K562 (cell line): ENCODE data around the gene KRI1. TPM values are rescaled to one million over a fixed set of nuclear protein-coding genes. Genes with fewer than 3 reads are reported as not detected.
A peak's percentile ranks its signal among the peaks of the same experiment; 100 is the strongest.

Source experiments
- BHLHE40 ChIP-seq: IDR thresholded peaks from 2 replicates; pipeline ENCODE4 v1.6.1; 2011; ENCODE audit warnings: low read length, improper control_type of control experiment
- CCNT2 ChIP-seq: IDR thresholded peaks from 2 replicates; pipeline ENCODE4 v1.6.1; 2011; ENCODE audit warnings: borderline replicate concordance, low read depth, mild to moderate bottlenecking, moderate library complexity, mixed read lengths, low read length; ENCODE audit not compliant: insufficient read length; ENCODE audit errors: extremely low read depth
- HBP1 ChIP-seq: fragments of 450-650 bp; formaldehyde crosslinking; IDR thresholded peaks from 2 replicates; pipeline ENCODE4 v1.4.0; 2022; ENCODE audit warnings: missing genetic modification characterization
- HNRNPL ChIP-seq: fragments of 200-400 bp; formaldehyde crosslinking; IDR thresholded peaks from 2 replicates; pipeline ENCODE4 v1.6.1; 2017; ENCODE audit warnings: low read depth, mild to moderate bottlenecking, low read length
- KLF16 ChIP-seq: IDR thresholded peaks from 2 replicates; pipeline ENCODE4 v1.6.1; 2016; ENCODE audit warnings: antibody characterized with exemption
- MEF2A ChIP-seq: IDR thresholded peaks from 2 replicates; pipeline ENCODE4 v1.6.1; 2011; ENCODE audit warnings: low read depth, mild to moderate bottlenecking, low read length, moderate library complexity; ENCODE audit not compliant: control insufficient read depth
- MTA1 ChIP-seq: fragments of 450-650 bp; IDR thresholded peaks from 2 replicates; pipeline ENCODE4 v1.6.1; 2017; ENCODE audit warnings: borderline replicate concordance
- RBM34 ChIP-seq: fragments of 200-400 bp; formaldehyde crosslinking; IDR thresholded peaks from 2 replicates; pipeline ENCODE4 v1.6.1; 2018; ENCODE audit warnings: low read length, borderline replicate concordance; ENCODE audit not compliant: insufficient read depth
- TEAD2 ChIP-seq: fragments of 450-650 bp; IDR thresholded peaks from 2 replicates; pipeline ENCODE4 v1.6.1; 2016; ENCODE audit warnings: missing genetic modification characterization, control low read depth, missing compliant biosample characterization
- ZNF830 ChIP-seq: fragments of 250-450 bp; sonication (Bioruptor Pico); IDR thresholded peaks from 2 replicates; pipeline ENCODE4 v1.5.0; 2021; ENCODE audit warnings: mild to moderate bottlenecking
- polyA plus RNA-seq, 8 experiments: library from polyadenylated mRNA; depleted of rRNA in 4 of 8; stranded (reverse) in 5 of 8; unstranded in 3 of 8; fragments of >200 nt; fragmentation: Nextera tagmentation in 2 of 8; fragmentation: Illumina TruSeq in 1 of 8; extraction: Ambion mirVana in 2 of 8; extraction: Trizol in 1 of 8; gene quantifications; 2 replicates each; pipeline versions ENCODE4 v1.2.1 to v1.2.3, GENCODE V29; 2011 to 2014; ENCODE audit warnings: inconsistent platforms in 1 of 8, missing spikeins in 1 of 8
- total RNA-seq, 7 experiments: library from RNA; depleted of rRNA in 6 of 7; stranded (reverse); fragments of >200 nt in 6 of 7; fragmentation: Illumina TruSeq in 2 of 7; extraction: Trizol in 2 of 7; gene quantifications; 2 replicates each; pipeline versions ENCODE4 v1.2.1 to v1.2.3, GENCODE V29; 2011 to 2021; ENCODE audit warnings: low replicate concordance in 1 of 7
- TF ChIP-seq, protein P1 (sequence below): fragments of 450-650 bp; conservative IDR thresholded peaks from 2 replicates; pipeline ENCODE4 v1.6.1; 2016; ENCODE audit warnings: missing genetic modification characterization, low read depth, mild to moderate bottlenecking, missing compliant biosample characterization, moderate library complexity
- TF ChIP-seq, protein P2 (sequence below): fragments of 450-650 bp; IDR thresholded peaks from 2 replicates; pipeline ENCODE4 v1.6.1; 2014; ENCODE audit warnings: low read depth, mild to moderate bottlenecking, moderate library complexity, borderline replicate concordance
- TF ChIP-seq, protein P3 (sequence below): sonication (generic); formaldehyde crosslinking; IDR thresholded peaks from 2 replicates; pipeline ENCODE4 v1.8.1; 2023; ENCODE audit warnings: mild to moderate bottlenecking, missing genetic modification reagents
- TF ChIP-seq, protein P4 (sequence below): fragments of 150-350 bp; IDR thresholded peaks from 2 replicates; pipeline ENCODE4 v1.6.1; 2014; ENCODE audit warnings: low read depth, mild to moderate bottlenecking, low read length, borderline replicate concordance
- TF ChIP-seq, protein P5 (sequence below): IDR thresholded peaks from 2 replicates; pipeline ENCODE4 v1.6.1; 2014; ENCODE audit warnings: antibody characterized with exemption

KRI1 gene
- total and polyA plus RNA-seq, 9 of the 15 experiments (the other 6 are each of a cell fraction or from before 2014, with no cell fraction given), result 1.1 to 50.7 (median 24.7) TPM

- TF ChIP-seq, protein P1, sequence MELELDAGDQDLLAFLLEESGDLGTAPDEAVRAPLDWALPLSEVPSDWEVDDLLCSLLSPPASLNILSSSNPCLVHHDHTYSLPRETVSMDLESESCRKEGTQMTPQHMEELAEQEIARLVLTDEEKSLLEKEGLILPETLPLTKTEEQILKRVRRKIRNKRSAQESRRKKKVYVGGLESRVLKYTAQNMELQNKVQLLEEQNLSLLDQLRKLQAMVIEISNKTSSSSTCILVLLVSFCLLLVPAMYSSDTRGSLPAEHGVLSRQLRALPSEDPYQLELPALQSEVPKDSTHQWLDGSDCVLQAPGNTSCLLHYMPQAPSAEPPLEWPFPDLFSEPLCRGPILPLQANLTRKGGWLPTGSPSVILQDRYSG (tag), result no peak
- TF ChIP-seq RBM34, result no peak
- no peak for TF ChIP-seq KLF16
- TF ChIP-seq HNRNPL, result no peak
- TF ChIP-seq, protein P2, sequence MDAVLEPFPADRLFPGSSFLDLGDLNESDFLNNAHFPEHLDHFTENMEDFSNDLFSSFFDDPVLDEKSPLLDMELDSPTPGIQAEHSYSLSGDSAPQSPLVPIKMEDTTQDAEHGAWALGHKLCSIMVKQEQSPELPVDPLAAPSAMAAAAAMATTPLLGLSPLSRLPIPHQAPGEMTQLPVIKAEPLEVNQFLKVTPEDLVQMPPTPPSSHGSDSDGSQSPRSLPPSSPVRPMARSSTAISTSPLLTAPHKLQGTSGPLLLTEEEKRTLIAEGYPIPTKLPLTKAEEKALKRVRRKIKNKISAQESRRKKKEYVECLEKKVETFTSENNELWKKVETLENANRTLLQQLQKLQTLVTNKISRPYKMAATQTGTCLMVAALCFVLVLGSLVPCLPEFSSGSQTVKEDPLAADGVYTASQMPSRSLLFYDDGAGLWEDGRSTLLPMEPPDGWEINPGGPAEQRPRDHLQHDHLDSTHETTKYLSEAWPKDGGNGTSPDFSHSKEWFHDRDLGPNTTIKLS, result peak; percentile 90
- TF ChIP-seq MEF2A, result no peak
- TF ChIP-seq MTA1, result no peak
- TF ChIP-seq, protein P3, sequence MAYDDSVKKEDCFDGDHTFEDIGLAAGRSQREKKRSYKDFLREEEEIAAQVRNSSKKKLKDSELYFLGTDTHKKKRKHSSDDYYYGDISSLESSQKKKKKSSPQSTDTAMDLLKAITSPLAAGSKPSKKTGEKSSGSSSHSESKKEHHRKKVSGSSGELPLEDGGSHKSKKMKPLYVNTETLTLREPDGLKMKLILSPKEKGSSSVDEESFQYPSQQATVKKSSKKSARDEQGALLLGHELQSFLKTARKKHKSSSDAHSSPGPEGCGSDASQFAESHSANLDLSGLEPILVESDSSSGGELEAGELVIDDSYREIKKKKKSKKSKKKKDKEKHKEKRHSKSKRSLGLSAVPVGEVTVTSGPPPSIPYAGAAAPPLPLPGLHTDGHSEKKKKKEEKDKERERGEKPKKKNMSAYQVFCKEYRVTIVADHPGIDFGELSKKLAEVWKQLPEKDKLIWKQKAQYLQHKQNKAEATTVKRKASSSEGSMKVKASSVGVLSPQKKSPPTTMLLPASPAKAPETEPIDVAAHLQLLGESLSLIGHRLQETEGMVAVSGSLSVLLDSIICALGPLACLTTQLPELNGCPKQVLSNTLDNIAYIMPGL (CRISPR knock-in tag), result no peak
- TF ChIP-seq, protein P4, sequence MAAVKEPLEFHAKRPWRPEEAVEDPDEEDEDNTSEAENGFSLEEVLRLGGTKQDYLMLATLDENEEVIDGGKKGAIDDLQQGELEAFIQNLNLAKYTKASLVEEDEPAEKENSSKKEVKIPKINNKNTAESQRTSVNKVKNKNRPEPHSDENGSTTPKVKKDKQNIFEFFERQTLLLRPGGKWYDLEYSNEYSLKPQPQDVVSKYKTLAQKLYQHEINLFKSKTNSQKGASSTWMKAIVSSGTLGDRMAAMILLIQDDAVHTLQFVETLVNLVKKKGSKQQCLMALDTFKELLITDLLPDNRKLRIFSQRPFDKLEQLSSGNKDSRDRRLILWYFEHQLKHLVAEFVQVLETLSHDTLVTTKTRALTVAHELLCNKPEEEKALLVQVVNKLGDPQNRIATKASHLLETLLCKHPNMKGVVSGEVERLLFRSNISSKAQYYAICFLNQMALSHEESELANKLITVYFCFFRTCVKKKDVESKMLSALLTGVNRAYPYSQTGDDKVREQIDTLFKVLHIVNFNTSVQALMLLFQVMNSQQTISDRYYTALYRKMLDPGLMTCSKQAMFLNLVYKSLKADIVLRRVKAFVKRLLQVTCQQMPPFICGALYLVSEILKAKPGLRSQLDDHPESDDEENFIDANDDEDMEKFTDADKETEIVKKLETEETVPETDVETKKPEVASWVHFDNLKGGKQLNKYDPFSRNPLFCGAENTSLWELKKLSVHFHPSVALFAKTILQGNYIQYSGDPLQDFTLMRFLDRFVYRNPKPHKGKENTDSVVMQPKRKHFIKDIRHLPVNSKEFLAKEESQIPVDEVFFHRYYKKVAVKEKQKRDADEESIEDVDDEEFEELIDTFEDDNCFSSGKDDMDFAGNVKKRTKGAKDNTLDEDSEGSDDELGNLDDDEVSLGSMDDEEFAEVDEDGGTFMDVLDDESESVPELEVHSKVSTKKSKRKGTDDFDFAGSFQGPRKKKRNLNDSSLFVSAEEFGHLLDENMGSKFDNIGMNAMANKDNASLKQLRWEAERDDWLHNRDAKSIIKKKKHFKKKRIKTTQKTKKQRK, result no peak
- TF ChIP-seq ZNF830 (CRISPR knock-in tag), result no peak
- TF ChIP-seq, protein P5, sequence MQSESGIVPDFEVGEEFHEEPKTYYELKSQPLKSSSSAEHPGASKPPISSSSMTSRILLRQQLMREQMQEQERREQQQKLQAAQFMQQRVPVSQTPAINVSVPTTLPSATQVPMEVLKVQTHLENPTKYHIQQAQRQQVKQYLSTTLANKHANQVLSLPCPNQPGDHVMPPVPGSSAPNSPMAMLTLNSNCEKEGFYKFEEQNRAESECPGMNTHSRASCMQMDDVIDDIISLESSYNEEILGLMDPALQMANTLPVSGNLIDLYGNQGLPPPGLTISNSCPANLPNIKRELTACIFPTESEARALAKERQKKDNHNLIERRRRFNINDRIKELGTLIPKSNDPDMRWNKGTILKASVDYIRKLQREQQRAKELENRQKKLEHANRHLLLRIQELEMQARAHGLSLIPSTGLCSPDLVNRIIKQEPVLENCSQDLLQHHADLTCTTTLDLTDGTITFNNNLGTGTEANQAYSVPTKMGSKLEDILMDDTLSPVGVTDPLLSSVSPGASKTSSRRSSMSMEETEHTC, result no peak
- TF ChIP-seq BHLHE40, result peak; percentile 44; the same call in 1 of the 2 replicates
- TF ChIP-seq CCNT2, result peak; percentile 80
- no peak for TF ChIP-seq TEAD2 (tag)
- TF ChIP-seq HBP1 (CRISPR knock-in tag), result peak; percentile 98
These were observed 3.2 kb upstream of the KRI1 start, which contains the start of gene CDKN2D (continued) for GRCh38 chr19:10568826-10569651.
